ENCODE measurements around the gene CISD1. TPM values are rescaled to one million over a fixed set of nuclear protein-coding genes. Genes with fewer than 3 reads are reported as not detected.
A peak's percentile ranks its signal among the peaks of the same experiment; 100 is the strongest.

Gene CISD1
- polyA plus RNA-seq, 5 donors = 19.1 to 26.3 (median 22.4) TPM

DNA sequence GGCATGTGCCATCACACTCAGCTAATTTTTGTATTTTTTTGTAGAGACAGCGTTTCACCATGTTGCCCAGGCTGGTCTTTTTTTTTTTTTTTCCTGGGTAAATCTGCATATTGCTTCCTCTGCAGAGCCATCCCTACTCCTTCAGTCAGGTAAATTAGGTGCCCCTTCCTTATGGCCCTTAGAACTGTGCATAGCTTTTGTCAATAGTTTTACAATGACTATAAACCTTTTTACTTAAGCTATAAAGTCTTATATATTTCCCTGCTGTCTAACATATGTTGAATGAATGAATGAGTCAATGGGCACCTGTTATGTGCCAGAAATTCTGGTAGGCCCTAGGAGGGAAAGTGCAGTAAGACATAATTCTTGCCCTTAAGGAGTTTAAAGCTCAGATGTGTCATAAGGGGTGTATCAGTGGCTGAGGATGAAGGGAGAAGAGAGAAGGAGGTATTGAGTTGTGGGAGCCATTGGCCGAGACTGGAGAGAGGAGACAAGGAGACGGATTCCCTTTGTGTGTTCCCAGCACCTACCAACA is 35.2 kb downstream of the CISD1 start:
- DNase-seq = no peak

DNA sequence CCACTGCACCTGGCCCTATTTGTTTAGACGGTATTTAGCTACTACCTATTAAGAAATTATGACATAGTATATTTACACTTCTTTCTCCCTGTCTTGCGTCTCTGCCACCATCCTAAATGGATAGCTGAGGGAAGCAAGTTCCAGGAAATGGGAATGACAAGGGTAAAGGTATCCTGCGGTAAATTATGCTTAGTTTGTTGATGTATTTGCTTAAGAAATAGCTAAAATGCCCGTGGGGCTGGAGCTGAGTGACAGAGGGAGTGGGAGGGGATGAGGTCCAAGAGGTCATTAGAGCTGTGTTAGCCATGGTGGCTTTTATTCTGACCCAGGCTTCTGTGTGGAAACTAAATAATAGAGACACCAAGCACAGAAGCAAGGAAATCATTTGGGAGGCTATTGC is 36.9 kb downstream of the CISD1 start:
- DNase-seq = no peak

DNA sequence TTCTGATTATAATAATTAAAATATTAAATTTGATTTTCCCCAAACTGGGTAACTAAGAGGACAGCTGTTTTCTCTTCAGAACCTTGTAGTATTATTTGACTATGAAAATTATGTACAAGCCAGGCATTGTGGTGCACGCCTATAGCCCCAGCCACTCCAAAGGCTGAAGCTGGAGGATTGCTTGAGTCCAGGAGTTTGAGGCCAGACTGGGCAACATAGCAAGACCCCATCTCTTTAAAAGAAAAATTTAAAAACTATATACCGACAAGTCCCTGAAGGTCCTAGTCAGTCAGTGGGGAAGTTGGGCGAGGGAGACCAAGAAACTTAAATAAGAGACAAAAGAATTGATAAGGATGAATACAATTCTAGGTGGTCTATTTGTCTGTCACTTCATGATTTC is 38.7 kb downstream of the CISD1 start:
- DNase-seq = no peak

DNA sequence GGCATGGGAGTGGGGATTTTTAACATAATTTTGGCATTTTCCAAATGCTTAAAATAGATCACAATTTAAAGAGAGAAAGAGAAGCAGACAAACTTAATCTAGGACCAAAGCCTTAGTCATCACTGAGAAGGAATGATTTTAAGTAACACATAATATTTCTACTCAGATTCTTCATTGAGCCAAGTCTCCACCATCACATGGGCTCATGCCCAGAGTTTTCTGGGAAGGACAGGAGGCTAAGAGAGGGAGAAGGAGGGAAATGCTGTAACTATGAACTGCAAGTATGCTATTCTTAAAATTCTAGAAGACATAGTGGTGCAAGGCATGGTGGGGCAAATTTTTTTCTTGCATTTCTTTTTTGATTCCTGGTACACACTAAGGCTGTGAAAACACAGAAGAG is 42.1 kb downstream of the CISD1 start:
- DNase-seq = no peak

DNA sequence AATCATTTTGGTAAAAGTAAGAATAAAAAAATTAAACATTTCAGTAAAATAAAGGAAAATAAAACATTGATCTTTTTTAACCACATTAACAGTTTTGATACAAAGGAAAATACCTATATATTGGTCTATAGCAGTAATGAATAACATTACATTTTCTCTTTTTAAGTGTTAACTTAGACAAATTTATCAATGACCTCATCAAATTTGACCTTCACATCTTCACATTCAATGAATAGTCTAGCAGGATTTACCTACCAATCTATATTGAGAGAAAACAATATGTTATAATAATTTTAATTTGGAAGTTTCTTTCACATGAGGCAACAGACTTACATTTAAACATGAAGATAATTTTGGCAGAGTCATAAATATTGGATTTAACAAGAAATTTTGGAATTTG is 47.9 kb downstream of the CISD1 start:
- no peak for DNase-seq

DNA sequence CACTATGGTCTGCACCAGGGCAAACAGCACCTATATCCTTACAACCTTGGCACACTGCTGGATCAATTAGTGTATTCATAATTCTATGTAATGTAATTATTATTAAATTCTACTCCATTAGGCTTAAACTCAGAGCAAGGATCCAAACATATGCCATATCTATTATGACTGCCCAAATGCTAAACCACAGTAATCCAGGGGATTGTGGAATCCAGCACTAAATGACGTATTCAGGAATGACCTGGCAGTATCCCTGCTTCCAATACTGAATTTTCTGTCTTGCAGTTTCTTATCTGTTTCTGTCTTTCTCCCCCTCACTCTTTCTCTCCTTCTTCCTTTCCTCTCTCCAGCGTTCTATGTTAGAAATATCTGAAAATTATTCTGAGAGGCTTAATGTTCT is 49.4 kb downstream of the CISD1 start:
- DNase-seq = no peak

DNA sequence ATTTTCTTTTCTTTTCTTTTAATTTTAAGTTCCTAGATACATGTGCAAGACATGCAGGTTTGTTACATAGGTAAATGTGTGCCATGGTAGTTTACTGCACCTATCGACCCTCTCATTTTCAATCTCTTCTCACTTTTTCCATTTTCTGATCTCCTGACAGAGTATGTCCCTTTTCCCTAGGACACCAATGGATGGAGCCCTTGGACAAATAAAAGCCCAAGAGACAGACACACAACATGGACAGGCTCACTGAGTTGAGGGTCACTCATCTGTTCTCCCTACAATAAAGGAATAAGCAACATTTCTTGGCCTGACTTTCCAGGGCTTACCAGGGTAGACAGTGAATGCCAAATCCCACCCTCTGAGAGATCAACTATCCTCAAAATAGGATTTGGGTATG is 50.6 kb downstream of the CISD1 start:
- no peak for DNase-seq

DNA sequence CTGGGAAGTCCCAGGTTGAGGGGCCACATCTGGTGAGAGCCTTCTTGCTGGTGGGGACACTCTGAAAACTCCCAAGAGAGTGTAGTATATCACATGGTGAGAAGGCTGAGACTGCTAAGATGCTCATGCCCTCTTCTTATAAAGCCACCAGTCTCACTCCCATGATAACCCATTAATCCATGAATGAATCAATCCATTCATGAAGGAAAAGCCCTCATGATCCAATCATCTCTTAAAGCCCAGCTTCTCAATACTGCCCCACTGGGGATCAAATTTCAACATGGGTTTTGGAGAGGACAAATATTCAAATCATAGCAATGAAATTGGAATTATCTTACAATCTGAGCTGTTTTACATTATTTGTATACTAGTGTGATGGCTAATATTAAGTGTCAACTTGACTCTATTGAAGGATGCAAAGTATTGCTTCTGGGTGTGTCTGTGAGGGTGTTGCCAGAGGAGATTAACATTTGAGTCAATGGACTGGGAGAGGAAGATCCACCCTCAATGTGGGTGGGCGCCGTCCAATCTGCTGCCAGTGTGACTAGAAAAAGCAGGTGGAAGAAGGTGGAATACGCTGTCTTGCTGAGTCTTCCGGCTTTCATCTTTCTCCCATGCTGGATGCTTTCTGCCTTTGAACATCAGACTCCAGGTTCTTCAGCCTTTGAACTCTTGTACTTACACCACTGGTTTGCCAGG is 51.5 kb downstream of the CISD1 start:
- DNase-seq = no peak

DNA sequence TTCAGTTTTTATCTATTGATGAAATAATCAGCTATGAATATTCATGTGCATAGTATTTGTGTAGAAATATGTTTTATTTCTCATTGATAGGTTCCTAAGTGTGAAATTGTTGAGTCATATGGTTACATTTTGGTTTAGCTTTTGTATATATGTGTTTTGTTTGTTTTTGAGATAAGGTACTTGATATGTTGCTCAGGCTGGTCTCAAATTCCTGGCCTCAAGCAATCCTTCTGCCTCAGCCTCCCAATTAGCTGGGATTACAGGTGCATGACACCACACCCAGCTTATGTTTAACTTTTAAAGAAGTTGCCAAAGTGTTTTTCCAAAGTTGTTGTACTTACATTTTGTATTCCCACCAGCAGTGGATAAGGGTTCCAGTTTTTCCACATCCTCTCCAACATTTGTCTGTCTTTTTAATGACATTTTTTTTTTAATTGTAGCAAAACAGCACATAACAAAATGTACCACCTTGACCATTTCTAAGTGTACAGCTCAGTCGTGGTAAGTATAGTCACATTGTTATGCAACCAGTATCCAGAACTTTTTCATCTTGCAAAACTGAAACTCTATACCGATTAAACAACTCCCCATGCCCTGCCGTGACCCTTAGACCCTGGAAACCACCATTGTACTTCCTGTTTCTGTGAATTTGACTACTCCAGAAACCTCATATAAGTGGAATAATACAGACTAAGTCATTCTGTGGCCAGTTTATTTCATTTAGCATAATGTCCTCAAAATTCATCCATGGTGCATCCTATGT is 53.3 kb downstream of the CISD1 start:
- no peak for DNase-seq

DNA sequence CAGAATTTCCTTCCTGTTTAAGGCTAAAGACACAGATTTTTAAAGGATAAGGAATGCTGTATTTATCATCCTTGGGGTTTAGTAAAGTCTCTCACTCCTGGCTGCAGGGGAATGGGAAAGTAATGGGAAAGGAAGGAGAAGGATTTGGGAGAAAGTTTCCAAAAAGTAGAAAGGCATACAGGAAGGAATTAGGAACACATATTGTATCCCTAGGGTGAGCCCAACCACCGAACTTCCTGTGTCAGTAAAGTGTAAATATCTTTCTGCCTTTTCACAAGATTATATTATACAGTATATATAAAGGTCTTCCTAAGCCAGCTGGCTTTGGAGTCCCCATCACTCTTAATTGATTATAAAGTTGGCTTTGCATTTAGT is 53.9 kb downstream of the CISD1 start:
- DNase-seq = no peak

DNA sequence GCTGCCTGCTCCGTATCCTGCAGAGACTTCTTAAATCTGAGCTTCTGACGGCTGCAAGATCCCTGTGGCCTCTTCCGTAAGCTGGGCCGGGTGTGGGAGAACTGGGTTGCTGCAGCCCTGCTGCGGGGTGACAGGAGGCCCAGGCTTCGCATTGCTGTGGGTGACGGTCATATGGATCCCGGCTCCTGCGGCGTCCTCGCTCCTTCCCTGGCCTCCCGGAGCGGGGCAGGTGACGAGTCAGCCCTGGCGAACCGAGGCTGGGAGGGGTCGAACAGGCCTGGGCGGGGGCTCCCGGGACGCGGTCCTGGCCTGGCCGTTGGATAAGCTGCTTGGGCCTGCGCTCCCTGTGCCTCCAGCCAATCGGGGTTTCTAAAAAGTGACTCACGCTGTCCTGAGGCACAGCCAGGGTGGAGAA is 58.0 kb downstream of the CISD1 start:
- DNase-seq = no peak

DNA sequence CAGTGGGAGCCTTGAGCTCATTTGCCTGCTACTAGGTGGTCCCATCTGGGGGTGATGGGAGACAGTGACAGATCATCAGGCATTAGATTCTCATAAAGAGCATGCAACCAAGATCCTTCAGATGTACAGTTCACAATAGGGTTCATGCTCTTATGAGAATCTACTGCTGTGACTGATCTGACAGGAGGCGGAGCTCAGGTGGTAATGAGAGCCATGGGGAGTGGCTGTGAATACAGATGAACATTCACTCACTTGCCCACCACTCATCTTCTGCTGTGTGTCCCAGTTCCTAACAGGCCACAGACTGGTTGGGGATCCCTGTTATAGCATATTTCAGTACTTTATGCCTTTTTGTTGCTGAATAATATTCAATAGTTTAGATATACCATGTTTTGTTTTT is 59.3 kb downstream of the CISD1 start:
- DNase-seq = no peak

DNA sequence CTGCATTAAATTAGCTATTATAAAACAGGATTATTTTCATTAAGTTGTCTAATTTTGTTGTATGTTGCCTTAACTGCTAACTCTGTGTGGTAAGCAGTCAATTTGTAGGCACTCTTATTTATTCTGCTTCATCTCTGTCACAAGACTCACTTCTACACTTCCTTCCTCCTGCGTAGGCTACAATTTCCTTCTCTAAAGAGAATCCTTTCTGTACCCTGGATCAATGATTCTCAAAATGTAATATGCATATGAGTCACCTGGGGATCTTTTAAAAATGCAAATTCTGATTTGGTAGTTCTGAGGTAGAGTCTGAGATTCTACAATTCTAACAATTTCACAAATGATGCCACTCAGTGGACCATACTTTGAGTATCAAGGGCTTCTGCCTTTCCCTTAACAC is 61.5 kb downstream of the CISD1 start:
- no peak for DNase-seq

DNA sequence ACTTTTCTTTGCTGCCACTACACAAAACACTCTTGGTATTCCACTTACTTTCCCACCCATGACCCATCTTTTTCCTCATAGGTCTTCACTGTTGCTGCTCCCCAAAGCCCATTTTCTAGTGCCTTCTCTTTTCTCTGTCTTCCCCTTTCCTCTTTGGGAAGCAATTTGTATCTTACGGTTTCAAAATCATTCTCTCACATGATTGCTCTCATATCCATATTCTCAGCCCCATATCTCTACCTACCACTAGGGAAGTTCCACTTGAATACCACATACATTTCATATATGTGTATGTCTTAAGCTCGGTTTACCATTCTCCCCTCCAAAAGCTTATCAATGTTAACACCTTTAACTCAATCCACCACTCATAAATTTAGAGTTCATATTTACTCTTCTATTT is 62.7 kb downstream of the CISD1 start:
- DNase-seq = no peak

DNA sequence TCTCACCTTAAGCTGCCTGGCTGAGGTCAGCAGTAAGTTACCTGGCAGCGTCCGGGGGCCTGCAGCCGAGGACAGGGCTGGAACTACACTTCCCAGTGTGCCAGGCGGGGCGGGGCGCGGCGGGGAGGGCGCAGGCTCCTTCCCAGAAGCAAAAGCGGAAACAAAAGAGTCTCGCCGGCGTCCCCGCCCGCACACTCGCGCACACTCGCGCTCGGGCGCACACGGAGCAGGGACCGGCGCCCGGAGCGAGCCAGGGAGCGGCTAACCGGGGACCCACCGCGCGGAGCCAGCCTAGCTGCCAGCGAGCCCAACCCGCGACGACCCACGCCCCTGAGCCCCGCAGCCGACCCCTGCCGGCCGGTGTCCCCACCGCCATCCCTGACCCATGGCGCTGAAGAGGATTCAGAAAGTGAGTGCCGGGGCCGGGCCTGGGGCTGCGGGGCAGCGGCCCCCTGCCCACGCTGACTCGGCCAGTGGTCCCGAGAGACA is 65.9 kb downstream of the CISD1 start, which contains the start of gene UBE2D1:
UBE2D1 (plus strand) TSS at position 190 of the 489 bp plus-strand sequence; CDS start at position 386, 196 bp downstream.
- peak; percentile 70 to 77 for DNase-seq

DNA sequence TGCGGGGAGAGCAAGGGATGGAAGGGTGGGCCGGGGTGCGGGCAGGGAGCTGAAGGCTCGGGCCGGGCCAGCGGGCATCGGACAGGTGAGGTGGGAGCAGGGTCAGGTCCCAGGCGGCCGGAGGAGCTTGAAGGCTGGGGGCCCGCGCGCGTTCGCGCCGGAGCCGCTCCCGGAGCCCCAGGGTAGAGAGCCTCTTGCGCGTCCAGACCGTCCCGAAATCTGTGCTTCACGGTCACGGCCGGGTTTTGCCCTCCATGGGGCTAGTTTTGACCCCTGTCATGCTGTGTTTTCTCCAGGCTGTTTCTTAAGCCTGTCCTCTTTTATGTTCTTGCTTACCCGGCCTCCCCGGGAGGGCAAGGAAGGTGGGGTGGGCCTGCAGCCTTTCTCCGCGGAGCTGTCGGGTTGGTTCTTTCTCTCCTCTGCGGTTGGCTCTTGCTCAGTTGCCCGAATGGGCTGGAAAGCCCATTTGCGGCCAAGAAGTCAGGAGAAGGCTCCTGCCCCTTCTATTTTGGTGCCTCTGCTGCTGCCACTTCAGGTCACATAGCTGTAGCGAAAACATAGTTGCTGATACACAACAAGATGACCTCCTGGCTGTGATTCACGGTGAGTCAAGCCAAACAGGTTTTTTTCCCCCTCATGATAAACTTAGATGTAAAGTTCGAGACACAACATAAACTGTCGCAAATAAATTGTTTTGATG is 66.5 kb downstream of the CISD1 start:
- peak in 1 of 2 donors; percentile 27 for DNase-seq

DNA sequence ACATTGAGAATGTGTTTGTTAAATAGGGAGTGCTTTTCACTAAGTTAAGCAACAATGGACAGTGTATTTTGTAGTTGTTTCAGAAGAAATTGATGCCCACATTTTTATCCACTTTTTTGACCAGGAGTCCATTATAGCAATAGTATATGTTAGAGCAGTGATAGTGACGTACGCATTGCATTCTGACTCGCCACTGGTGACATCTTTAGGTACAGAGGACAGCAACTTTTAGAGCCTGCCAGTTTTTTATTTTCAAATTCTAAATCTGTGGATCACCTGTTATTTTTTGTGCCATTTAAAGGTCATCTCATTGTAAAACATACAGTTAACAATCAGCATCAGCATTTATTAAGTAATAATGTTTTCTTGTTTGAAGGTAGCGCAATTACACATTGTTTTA is 67.3 kb downstream of the CISD1 start:
- DNase-seq = no peak

Other genes starting within 250 kb of the CISD1 start
- 1 to 10 TPM; 4.4 to 8.9 (median 7.1) TPM for gene IPMK, start 1.3 kb upstream of the CISD1 start, polyA plus RNA-seq (ENCODE audit: insufficient read depth in 1 of 5, insufficient read length in 5 of 5, low replicate concordance in 1 of 5)
- gene UBE2D1, start 65.8 kb downstream of the CISD1 start, polyA plus RNA-seq (ENCODE audit: insufficient read depth in 1 of 5, insufficient read length in 5 of 5, low replicate concordance in 1 of 5) = 10 to 100 TPM; 26.8 to 45.4 (median 33.6) TPM
- gene TFAM, start 116.2 kb downstream of the CISD1 start, polyA plus RNA-seq (ENCODE audit: insufficient read depth in 1 of 5, insufficient read length in 5 of 5, low replicate concordance in 1 of 5) = 10 to 100 TPM; 45.4 to 72.9 (median 66.0) TPM
- gene BICC1, start 243.7 kb downstream of the CISD1 start, polyA plus RNA-seq (ENCODE audit: insufficient read depth in 1 of 5, insufficient read length in 5 of 5, low replicate concordance in 1 of 5) = 10 to 100 TPM; 27.2 to 43.9 (median 37.5) TPM

Data from right lung (tissue), 5 donors.